Uterus (tissue), 2 donors: Measurements from ENCODE around the gene ADCY2.

Experiments
- CTCF ChIP-seq, 4 experiments: fragments of 200-600 bp in 2 of 4; fragments of 450-650 bp in 2 of 4; sonication (generic) in 2 of 4; IDR thresholded peaks; one replicate each; pipeline ENCODE4 v1.5.1; 2016 to 2019; ENCODE audit warnings: antibody characterized with exemption in 4 of 4, mild to moderate bottlenecking in 2 of 4, moderate library complexity in 1 of 4
- POLR2A ChIP-seq, 2 donors: fragments of 450-650 bp; IDR thresholded peaks; one replicate each; pipeline ENCODE4 v1.6.1; 2016; ENCODE audit warnings: antibody characterized with exemption in 2 of 2, mild to moderate bottlenecking in 1 of 2, moderate library complexity in 1 of 2

GRCh38 chr5:7827610-7828009, 431.7 kb downstream of the ADCY2 start:
- TF ChIP-seq POLR2A (IDR thresholded peaks at IDR 0.05): no peak
- peak in 3 of 4 experiments; percentile 4 to 45 (median 29) for TF ChIP-seq CTCF (IDR thresholded peaks at IDR 0.05)
